Measurements from ENCODE around the gene ALCAM. TPM values are rescaled to one million over a fixed set of nuclear protein-coding genes. Genes with fewer than 3 reads are reported as not detected.

ALCAM gene
- polyA plus RNA-seq, 1 of the 3 experiments (the other 2 are of a cell fraction) = 58.3 TPM

GRCh38 chr3:105356396-105356795 lies 10.3 kb upstream of the ALCAM start:
- no peaks in the 10 kb centered on the region for H3K9me2 ChIP-seq
- no peaks in the 10 kb centered on the region for H3K36me3 ChIP-seq (replicated peaks in 1 of 2; ENCODE audit: control insufficient read depth in 1 of 2, insufficient read depth in 2 of 2, low read length in 1 of 2)
- DNase-seq = no peak
- H3K4me1 ChIP-seq (ENCODE audit: control insufficient read depth in 1 of 2, insufficient read depth in 2 of 2, low read depth in 1 of 2, low read length in 1 of 2) = peaks cover 28 to 47% of the 10 kb centered on the region in 2 experiments; a peak in 3 of 4 replicates
- WGBS (ENCODE audit: low lambda C conversion rate) = 57% methylated on average over 2 of the region's 2 CpGs
- H3F3A ChIP-seq (replicated peaks; ENCODE audit: insufficient read depth) = peaks cover 31% of the 10 kb centered on the region
- H3K27ac ChIP-seq (ENCODE audit: low read depth in 2 of 2, low read length in 1 of 2) = peak overlapping the region; percentile 68 to 99
- no peaks in the 10 kb centered on the region for H3K79me2 ChIP-seq (ENCODE audit: insufficient read depth)
- CTCF ChIA-PET = interaction anchor here (0.9 to 3.3 kb wide), 3 partner anchors 9 to 1572 kb away, joined by 3 to 20 read pairs (median 3); partner anchors contain the start of gene ALCAM
- H3K4me3 ChIP-seq (ENCODE audit: low read depth in 2 of 2, low read length in 1 of 2) = no peak overlapping the region
- POLR2A ChIA-PET = interaction anchor here (1.2 kb wide), 1 partner anchor 10 kb away, joined by 4 read pairs; the partner anchor contains the start of gene ALCAM
- no peaks in the 10 kb centered on the region for H3K27me3 ChIP-seq (ENCODE audit: insufficient read depth)
- TF ChIP-seq RXRA (IDR thresholded peaks at IDR 0.05; ENCODE audit: borderline replicate concordance, low read depth) (no peak), GATA2 (CRISPR knock-in tag; IDR thresholded peaks at IDR 0.05) (peak; percentile 26; the same call in 1 of the 2 replicates), RAD21 (IDR thresholded peaks at IDR 0.05; ENCODE audit: low read length) (no peak), CHD2 (IDR thresholded peaks at IDR 0.05; ENCODE audit: low read length, partially characterized antibody) (peak; percentile 25), TEAD4 (IDR thresholded peaks at IDR 0.05; ENCODE audit: borderline replicate concordance, insufficient read depth) (no peak), NRF1 (IDR thresholded peaks at IDR 0.05; ENCODE audit: low read depth, low read length) (no peak), POLR2AphosphoS5 (IDR thresholded peaks at IDR 0.05; ENCODE audit: low read depth, low read length) (no peak), EP300 (IDR thresholded peaks at IDR 0.05; ENCODE audit: borderline replicate concordance in 1 of 2, low read depth in 1 of 2, low read length in 1 of 2) (peak in 1 of 2 experiments; percentile 76; a peak in 1 of 4 replicates)
- no peaks in the 10 kb centered on the region for H4K20me1 ChIP-seq (ENCODE audit: insufficient read depth)
- no peak overlapping the region for H3K9ac ChIP-seq
- H3K9me3 ChIP-seq = no peaks in the 10 kb centered on the region
- no peak overlapping the region; the same call in 1 of the 2 replicates for H3K4me2 ChIP-seq
- H2AFZ ChIP-seq (ENCODE audit: low read depth) = peak overlapping the region; percentile 57; the same call in 1 of the 2 replicates

- H2AFZ ChIP-seq (ENCODE audit: low read depth) = no peak overlapping the region
- no peak overlapping the region for H3K4me3 ChIP-seq (ENCODE audit: low read depth in 2 of 2, low read length in 1 of 2)
- H3K36me3 ChIP-seq (replicated peaks in 1 of 2; ENCODE audit: control insufficient read depth in 1 of 2, insufficient read depth in 2 of 2, low read length in 1 of 2) = no peaks in the 10 kb centered on the region
- peak overlapping the region; percentile 68 to 99; a peak in 2 of 4 replicates for H3K27ac ChIP-seq (ENCODE audit: low read depth in 2 of 2, low read length in 1 of 2)
- no peaks in the 10 kb centered on the region for H3K27me3 ChIP-seq (ENCODE audit: insufficient read depth)
- H3K79me2 ChIP-seq (ENCODE audit: insufficient read depth) = no peaks in the 10 kb centered on the region
- 86% methylated on average over 1 of the region's 1 CpG for WGBS (ENCODE audit: low lambda C conversion rate)
- no peaks in the 10 kb centered on the region for H3K9me2 ChIP-seq
- no peak for DNase-seq
- H3K4me2 ChIP-seq = no peak overlapping the region
- POLR2A ChIA-PET = interaction anchor here (1.2 kb wide), 1 partner anchor 10 kb away, joined by 4 read pairs; the partner anchor contains the start of gene ALCAM
- CTCF ChIA-PET = interaction anchor here (0.9 to 3.3 kb wide), 4 partner anchors 9 to 1573 kb away, joined by 3 to 20 read pairs (median 3); partner anchors contain the start of gene ALCAM
- H3K9ac ChIP-seq = no peak overlapping the region
- TF ChIP-seq, protein P1, sequence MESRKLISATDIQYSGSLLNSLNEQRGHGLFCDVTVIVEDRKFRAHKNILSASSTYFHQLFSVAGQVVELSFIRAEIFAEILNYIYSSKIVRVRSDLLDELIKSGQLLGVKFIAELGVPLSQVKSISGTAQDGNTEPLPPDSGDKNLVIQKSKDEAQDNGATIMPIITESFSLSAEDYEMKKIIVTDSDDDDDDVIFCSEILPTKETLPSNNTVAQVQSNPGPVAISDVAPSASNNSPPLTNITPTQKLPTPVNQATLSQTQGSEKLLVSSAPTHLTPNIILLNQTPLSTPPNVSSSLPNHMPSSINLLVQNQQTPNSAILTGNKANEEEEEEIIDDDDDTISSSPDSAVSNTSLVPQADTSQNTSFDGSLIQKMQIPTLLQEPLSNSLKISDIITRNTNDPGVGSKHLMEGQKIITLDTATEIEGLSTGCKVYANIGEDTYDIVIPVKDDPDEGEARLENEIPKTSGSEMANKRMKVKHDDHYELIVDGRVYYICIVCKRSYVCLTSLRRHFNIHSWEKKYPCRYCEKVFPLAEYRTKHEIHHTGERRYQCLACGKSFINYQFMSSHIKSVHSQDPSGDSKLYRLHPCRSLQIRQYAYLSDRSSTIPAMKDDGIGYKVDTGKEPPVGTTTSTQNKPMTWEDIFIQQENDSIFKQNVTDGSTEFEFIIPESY (IDR thresholded peaks at IDR 0.05; ENCODE audit: borderline replicate concordance, low read depth) = no peak
- TF ChIP-seq FOSL2 (IDR thresholded peaks at IDR 0.05; ENCODE audit: borderline replicate concordance, low read depth) (no peak), NFIC (IDR thresholded peaks at IDR 0.05; ENCODE audit: borderline replicate concordance) (no peak), RXRA (IDR thresholded peaks at IDR 0.05; ENCODE audit: borderline replicate concordance, low read depth) (no peak), TAF1 (IDR thresholded peaks at IDR 0.05; ENCODE audit: borderline replicate concordance, low read depth, low read length) (no peak), GATA2 (CRISPR knock-in tag; IDR thresholded peaks at IDR 0.05) (no peak), PBX3 (IDR thresholded peaks at IDR 0.05) (no peak), TEAD4 (IDR thresholded peaks at IDR 0.05; ENCODE audit: borderline replicate concordance, insufficient read depth) (no peak), GABPA (IDR thresholded peaks at IDR 0.05; ENCODE audit: low read depth) (no peak), JUND (IDR thresholded peaks at IDR 0.05) (no peak), CHD2 (IDR thresholded peaks at IDR 0.05; ENCODE audit: low read length, partially characterized antibody) (no peak), REST (IDR thresholded peaks at IDR 0.05; ENCODE audit: low read depth, low read length) (no peak), RAD21 (IDR thresholded peaks at IDR 0.05; ENCODE audit: low read length) (no peak), MAX (IDR thresholded peaks at IDR 0.05; ENCODE audit: low read depth) (no peak), YY1 (IDR thresholded peaks at IDR 0.05; ENCODE audit: low read depth) (no peak), MEF2A (IDR thresholded peaks at IDR 0.05; ENCODE audit: borderline replicate concordance, low read depth) (no peak), FOXJ3 (CRISPR knock-in tag; IDR thresholded peaks at IDR 0.05) (no peak)
- H3K4me1 ChIP-seq (ENCODE audit: control insufficient read depth in 1 of 2, insufficient read depth in 2 of 2, low read depth in 1 of 2, low read length in 1 of 2) = peaks cover 28 to 47% of the 10 kb centered on the region in 2 experiments; a peak in 3 of 4 replicates
- H3K9me3 ChIP-seq = no peaks in the 10 kb centered on the region
- no peaks in the 10 kb centered on the region for H4K20me1 ChIP-seq (ENCODE audit: insufficient read depth)
- H3F3A ChIP-seq (replicated peaks; ENCODE audit: insufficient read depth) = peaks cover 34% of the 10 kb centered on the region
Measured at GRCh38 chr3:105356988-105357387, 9.7 kb upstream of the ALCAM start.

Measured in SK-N-SH (cell line).